HL-60 (cell line): Measurements from ENCODE around the gene EPHA4.

ENCODE experiments used
- GABPA ChIP-seq: IDR thresholded peaks from 2 replicates; pipeline ENCODE4 v1.6.1; 2012; ENCODE audit warnings: low read depth
- SPI1 ChIP-seq: IDR thresholded peaks from 2 replicates; pipeline ENCODE4 v1.6.1; 2012; ENCODE audit warnings: low read depth, mild to moderate bottlenecking, borderline replicate concordance
- TF ChIP-seq, protein P1 (sequence below): IDR thresholded peaks from one replicate; pipeline ENCODE4 v1.5.1; 2011; ENCODE audit warnings: low read length, control low read depth, inconsistent platforms; ENCODE audit not compliant: insufficient read depth

DNA sequence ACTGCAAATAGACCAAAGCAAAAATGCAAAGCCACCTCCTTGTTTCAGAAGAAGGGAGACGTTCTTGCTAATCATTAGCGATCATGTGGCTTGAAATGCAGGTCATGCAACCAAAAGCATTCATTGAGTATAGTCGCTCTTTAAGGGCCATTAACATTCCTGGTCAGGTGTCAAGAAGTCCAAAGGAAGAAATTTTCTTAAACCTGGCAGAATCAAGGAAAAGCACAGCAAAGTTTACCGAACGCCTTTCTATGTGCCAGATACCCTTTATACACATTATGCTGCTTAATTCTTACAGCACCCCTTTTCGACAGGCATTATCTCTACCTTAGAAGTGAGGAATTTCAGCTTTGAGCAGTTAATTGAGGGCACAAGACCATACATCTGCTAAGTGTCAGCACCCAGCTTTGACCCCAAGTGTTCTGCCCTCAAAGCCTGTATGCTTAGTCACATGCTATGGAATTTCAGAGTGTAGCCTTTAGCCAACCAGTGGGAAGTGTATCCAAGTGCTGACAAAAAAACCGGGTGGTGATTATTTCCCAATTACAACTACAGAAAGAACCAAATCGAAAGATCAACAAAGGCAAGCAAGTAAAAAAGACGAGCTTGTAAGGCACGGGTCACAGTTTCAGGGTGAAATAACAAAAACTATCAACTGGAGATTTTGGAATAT, 70.8 kb downstream of the EPHA4 start:
- TF ChIP-seq, protein P1, sequence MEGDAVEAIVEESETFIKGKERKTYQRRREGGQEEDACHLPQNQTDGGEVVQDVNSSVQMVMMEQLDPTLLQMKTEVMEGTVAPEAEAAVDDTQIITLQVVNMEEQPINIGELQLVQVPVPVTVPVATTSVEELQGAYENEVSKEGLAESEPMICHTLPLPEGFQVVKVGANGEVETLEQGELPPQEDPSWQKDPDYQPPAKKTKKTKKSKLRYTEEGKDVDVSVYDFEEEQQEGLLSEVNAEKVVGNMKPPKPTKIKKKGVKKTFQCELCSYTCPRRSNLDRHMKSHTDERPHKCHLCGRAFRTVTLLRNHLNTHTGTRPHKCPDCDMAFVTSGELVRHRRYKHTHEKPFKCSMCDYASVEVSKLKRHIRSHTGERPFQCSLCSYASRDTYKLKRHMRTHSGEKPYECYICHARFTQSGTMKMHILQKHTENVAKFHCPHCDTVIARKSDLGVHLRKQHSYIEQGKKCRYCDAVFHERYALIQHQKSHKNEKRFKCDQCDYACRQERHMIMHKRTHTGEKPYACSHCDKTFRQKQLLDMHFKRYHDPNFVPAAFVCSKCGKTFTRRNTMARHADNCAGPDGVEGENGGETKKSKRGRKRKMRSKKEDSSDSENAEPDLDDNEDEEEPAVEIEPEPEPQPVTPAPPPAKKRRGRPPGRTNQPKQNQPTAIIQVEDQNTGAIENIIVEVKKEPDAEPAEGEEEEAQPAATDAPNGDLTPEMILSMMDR: no peak
- TF ChIP-seq SPI1 (no peak), GABPA (no peak)
